Endothelial cell of umbilical vein (primary cell): ENCODE results near the gene SUPT3H.

ENCODE experiments used
- CTCF ChIP-seq, 2 donors: IDR thresholded peaks; 1 replicate in 1 of 2; 2 replicates in 1 of 2; pipeline ENCODE4 v1.5.1; 2011; ENCODE audit warnings: low read length in 2 of 2, mild to moderate bottlenecking in 2 of 2, moderate library complexity in 2 of 2, control low read depth in 1 of 2, inconsistent platforms in 1 of 2, low read depth in 1 of 2; ENCODE audit not compliant: insufficient read depth in 1 of 2; ENCODE audit errors: extremely low read depth in 1 of 2
- POLR2A ChIP-seq: IDR thresholded peaks from 2 replicates; pipeline ENCODE4 v1.6.1; 2012; ENCODE audit warnings: low read depth, mild to moderate bottlenecking, control low read depth, low read length

GRCh38 chr6:45132059-45132458, 245.7 kb downstream of the SUPT3H start:
- no peak for TF ChIP-seq CTCF (IDR thresholded peaks at IDR 0.05; ENCODE audit: extremely low read depth in 1 of 2, insufficient read depth in 1 of 2, low read depth in 1 of 2, low read length in 2 of 2)
- no peak for TF ChIP-seq POLR2A
